HG03097 (cell line): ENCODE data around the gene C17orf114.

ENCODE experiments used
- ATAC-seq: cut with Tn5 transposase; IDR thresholded peaks from one replicate; pipeline ENCODE4 v1.9.1; 2021; ENCODE audit not compliant: unreplicated experiment, low FRiP score

The C17orf114 gene

DNA sequence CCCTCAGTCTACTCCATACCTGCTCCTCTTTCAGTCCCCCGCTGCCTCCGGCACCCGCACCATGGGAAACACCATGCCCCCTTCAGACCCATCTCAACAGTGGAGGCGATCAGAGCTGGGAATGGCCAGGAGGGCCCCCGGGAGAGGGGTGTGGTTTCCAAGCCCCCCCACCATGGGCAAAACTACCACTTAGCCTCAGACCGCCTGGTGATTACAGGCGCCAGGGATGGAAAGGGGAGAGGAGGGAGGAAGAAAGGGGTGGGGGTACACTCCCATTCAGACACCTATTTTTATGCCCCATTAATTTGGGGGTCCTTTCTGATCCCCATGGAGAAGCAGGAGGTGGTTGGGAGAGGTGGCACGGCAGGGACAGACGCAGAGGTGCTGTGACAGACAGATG is at the start of gene C17orf114:
Gene C17orf114 (minus strand): TSS at position 101 of the 400 bp plus-strand sequence.
- no peak for ATAC-seq

GRCh38 chr17:4851084-4851483 is 49.0 kb upstream of the C17orf114 start:
- ATAC-seq: no peak

DNA sequence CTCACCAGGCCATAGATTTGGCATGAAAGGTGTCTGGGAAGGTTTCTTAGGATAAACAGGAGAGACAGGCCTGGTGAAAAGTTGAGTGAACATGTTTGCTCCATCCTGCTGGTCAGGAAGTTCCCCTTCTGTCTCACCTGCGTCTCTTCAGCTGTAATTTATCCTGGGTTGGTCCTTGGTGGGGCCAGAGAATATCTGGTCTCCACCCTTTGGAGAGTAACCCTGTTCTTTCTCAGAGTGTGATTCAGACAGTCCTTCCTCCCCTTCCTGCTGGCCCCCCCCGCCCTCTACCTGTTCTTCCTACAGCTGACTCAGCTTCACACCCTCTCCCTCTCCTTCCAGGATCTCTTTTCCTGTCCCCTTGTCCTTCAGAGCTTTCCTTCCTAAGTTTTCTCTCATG is 48.1 kb upstream of the C17orf114 start:
- ATAC-seq: no peak

DNA sequence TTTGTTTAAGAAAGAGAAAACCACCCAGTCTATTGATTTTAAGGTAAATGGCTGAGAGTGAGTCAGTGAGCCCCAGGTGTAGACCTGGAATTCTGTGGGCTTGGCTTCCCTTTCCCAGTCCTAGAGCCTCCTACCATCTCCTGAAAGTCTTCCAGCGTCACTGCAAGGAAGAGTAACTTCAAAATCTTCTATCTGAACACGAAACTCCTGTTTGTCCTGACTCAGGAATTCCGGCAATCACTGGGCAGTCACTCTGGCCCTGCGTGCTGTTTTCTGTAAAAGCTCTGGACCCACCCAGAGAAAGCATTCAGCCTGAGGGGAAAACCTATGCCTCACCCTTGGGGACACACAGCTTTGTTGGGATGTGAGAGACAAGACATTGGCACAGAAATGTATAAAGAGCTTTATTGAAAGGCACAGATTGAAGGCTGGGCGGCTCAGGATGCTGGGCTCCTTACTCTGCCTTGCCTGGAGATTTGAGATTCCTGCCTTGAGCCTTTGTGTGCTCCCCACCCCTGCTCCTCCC is 46.9 kb upstream of the C17orf114 start:
- no peak for ATAC-seq

DNA sequence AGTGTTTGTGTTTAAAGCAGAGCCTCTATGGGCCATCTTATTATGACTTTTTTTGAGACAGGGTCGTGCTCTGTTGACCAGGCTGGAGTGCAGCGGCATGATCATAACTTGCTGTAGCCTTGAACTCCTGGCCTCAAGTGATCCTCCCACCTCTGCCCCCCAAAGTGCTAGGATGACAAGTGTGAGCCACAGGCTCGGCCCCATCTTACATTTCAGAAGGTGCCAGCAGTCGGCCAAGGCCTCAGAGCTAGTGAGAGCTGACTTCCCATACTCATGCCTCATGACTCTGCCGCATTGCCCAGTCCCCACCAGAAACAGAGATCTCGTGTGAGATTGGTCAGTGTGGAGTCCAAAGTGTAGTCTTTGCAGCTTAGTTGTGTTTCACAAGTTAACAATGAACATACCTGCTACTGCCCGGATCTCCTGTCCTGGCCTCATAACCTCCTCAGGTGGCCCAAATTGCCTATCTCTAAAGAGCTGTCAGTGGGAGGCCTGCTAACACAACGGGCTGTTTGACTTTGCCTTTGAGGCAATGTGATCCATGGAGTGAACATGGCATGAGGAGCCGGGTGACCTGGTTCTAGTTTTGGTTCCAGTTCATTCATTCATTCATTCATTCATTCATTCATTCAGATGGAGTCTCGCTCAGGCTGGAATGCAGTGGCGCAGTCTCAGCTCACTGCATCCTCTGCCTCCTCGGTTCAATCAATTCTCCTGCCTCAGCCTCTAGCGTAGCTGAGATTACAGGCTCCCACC is 44.7 kb upstream of the C17orf114 start:
- no peak for ATAC-seq

DNA sequence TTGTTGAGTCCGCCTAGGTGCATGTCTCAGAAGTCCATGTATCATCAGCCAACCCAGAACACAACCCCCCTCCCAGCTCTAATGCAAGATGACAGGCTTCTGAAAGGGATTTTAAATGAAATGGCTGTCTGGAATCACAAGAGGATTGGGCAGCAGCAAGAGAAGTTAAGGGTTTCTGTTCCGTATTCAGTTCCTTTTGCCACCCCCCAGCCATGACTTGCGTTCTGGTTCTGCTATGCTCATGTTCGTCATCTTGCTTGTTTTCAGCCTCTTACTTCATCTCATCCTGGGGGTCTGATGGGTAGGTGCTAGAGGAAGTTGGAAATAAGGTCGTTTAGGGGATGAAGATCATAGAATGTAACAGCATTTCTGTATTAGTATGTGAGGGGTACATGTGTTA is 43.0 kb upstream of the C17orf114 start:
- no peak for ATAC-seq

DNA sequence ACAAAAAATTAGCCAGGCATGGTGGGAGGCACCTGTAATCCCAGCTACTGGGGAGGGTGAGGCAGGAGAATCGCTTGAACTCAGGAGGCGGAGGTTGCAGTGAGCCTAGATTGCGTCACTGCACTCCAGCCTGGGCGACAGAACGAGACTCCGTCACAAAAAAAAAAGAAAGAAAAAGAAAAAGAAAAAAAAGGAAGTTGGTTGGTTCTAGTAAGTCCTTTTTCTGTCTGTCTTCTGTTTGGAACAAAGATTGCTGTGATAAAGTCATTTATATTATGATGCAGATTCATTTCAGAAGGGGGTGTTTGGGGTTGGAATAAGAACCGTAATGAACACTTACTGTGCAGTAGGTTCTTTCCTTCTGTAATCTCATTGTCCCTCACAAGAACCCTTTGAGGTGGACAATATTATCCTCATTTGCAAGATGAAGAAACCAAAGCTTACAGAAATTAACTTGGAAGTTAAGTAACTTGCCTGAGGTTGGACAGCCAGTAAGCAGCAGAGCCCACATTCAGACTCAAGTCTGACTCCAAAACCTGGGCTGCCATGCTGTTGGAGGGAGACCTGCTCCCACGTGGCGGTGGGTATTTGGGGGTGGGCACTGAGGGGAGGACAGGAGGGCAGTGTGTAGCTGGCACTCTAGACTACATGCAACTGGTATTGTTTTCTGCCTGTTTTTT is 41.3 kb upstream of the C17orf114 start:
- no peak for ATAC-seq

DNA sequence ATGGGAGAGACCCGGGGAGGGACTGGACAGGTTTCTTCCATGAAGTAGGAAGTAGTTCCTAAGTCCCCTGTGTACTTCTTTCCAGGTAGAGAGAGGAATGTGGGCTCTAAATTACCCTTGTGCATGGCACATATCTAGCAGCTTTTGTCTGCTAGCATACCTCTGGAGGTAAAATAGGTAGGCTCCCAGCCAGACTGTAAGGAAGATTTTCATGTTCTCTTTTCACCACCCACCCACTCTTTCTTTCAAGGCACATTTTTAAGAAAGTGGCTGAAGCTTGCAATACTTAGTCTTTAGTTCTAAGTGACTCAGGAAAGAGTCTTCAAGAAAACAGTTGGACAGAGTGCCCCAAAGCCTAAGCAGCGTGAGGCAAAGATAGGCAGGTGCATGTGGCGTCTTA is 40.2 kb upstream of the C17orf114 start:
- ATAC-seq: no peak

DNA sequence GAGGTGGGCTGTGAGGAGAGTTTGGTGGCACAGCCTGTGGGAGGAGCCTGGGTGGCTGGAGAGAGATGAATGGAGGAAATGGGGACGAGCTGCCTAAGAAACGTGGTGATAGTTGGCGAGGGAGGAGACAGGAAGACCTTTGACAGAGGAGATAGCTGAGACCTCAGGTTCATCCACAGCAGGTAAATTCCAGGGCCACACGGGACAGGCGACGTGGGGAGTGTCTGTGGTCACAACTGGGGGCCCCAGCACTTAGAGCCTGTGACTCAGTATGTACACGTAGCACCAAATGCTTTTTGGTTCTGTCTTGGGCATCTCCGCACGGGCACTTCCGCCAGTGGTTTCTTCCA is 38.7 kb upstream of the C17orf114 start:
- ATAC-seq: no peak

- no peak for ATAC-seq
These were observed 38.1 kb upstream of the C17orf114 start for GRCh38 chr17:4839965-4840892.

DNA sequence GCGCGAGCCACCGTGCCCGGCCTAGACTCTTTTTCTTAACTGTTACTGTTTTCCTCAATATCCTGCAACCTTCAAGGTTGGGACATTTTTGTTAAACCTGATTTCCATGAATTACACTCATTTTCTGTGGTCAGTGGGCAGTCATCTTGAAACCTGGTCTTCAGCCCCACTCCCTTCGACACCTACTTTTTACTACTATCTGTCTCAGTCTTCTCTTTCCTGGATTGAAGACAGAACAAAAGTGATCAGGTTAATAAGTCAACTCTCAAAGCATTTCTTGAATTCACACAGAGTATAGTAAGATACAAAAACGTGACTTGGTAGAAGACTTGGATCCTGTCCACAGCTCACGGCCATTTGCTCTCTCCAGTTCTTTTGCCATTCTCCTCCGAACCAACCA is 37.1 kb upstream of the C17orf114 start:
- no peak for ATAC-seq

- ATAC-seq: no peak
These were observed 36.2 kb upstream of the C17orf114 start for GRCh38 chr17:4838309-4838785.

GRCh38 chr17:4837471-4838308 is 35.6 kb upstream of the C17orf114 start:
- ATAC-seq: no peak

DNA sequence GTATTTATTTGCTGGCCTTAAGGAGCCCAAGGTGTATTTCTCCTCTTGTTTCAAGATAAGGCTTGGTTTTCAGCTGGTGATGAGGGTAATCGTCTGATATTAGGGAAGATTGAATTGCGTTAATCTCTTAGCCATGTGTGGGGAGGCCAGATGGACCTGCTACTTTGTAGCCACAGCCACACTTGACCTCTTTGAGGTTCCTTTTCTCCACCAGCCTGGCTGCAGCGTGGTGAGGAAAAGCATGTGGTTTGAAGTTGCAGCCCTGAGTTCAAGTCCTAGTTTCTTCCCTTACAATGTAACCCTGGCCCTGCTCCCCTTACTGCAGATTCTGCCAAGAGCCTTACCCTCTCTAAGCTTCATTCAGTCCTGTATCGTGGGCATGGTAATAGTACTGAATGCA is 34.1 kb upstream of the C17orf114 start:
- no peak for ATAC-seq

DNA sequence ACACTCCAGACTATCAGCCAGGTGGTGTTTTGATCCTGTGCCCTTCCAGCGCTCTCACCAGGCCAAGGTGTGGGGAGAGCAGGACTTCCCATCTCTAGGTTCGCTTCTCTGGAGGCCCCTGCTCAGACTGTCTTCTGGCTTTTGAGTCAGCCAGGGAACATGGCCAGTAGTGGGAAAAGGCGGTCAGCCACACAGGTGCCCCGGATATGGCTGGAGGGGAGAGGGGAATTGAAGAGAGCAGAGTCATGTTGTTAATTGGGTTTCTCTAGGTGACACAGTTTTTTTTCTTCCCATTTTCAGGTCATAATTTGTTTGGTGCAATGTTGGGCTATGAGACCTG is 32.5 kb upstream of the C17orf114 start:
- ATAC-seq: no peak

GRCh38 chr17:4833941-4834680 is 32.0 kb upstream of the C17orf114 start:
- no peak for ATAC-seq

DNA sequence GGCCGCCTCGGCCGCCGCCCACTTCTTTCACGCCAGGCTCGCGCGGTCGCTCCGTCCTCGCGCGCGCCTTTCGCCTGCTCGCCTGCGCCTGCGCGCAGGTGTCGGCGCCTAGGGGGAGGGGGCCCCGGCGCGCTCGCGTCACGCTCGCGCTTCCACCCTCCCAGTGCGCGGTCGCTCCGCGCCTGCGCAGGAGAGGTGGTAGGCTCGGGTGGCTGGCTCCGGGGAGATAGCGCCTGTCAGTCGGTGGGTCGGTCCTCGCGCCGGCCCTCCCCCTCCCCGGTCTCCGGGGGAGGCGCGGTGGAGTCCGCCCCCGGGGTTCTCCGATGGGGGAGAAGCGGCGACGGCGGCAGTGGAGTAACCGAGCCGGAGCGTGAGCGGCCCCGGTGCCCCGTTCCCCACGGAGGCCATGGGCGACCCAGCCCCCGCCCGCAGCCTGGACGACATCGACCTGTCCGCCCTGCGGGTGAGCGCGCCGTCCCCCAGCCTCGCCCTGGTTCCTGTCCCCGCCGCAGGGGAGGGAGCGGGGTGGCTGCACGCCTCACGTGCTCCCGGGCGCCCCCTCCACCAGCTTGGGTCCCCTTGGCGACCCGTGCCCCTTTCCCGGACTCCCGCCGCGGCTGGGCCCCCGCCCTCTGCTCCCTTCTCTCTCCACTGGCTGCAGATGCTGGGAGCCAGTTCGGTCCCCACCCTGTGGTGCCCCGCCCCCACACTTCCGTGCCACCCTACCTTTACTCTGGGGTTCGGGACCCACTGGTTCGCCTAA is 31.2 kb upstream of the C17orf114 start, which contains the start of gene MINK1:
Gene MINK1 (plus strand): TSS at position 163 of the 763 bp plus-strand sequence. CDS start 244 bp downstream, at position 407.
- peak; percentile 90 for ATAC-seq

GRCh38 chr17:4832829-4833177 is 30.7 kb upstream of the C17orf114 start:
- ATAC-seq: peak; percentile 2

DNA sequence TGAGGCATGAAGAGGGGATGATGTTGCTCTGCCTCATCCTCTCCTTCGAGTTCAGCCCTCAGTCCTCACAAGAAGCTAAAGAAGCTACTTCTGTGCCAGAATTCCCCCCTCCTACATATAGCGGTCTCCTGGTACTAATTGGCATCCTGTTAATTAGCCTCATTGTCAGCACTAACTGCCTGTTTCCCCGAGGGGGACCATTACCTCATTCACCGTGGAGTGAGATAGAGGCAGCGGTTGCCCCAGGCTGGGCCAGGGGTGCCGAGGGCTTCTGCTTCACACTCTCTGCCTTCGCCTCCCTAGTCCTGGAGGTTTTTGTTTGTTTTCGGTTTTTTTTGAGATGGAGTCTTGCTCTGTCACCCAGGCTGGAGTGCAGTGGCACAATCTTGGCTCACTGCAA is 25.3 kb upstream of the C17orf114 start:
- ATAC-seq: no peak
